Keratinocyte (primary cell): ENCODE results near the gene RCVRN.

Source experiments
- CTCF ChIP-seq, 3 experiments: IDR thresholded peaks in 1 of 3; conservative IDR thresholded peaks in 1 of 3; optimal IDR thresholded peaks in 1 of 3; 2 replicates in 2 of 3; 3 replicates in 1 of 3; pipeline versions ENCODE3 to v1.5.1; 2011; ENCODE audit warnings: low read length in 3 of 3, mild to moderate bottlenecking in 3 of 3, moderate library complexity in 2 of 3, control low read depth in 1 of 3, inconsistent platforms in 1 of 3; ENCODE audit not compliant: insufficient read depth in 2 of 3; ENCODE audit errors: extremely low read depth in 1 of 3
- EZH2 ChIP-seq: IDR thresholded peaks from one replicate; pipeline ENCODE4 v1.6.1; 2012; ENCODE audit warnings: inconsistent platforms, mild to moderate bottlenecking, low read length, moderate library complexity

GRCh38 chr17:9932491-9932890, 27.4 kb upstream of the RCVRN start:
- TF ChIP-seq CTCF (optimal IDR thresholded peaks at IDR 0.05 in 1 of 3, IDR thresholded peaks at IDR 0.05 in 1 of 3, conservative IDR thresholded peaks at IDR 0.05 in 1 of 3; ENCODE audit: extremely low read depth in 1 of 3, insufficient read depth in 2 of 3, low read length in 3 of 3) (no peak), EZH2 (no peak)
